ENCODE data around the gene CYP20A1.
"Not testable (repeated sequence)": the region's sequence is repeated elsewhere in the genome, so short reads cannot be mapped to it uniquely, and the experiment has no call there.

The CYP20A1 gene

DNA sequence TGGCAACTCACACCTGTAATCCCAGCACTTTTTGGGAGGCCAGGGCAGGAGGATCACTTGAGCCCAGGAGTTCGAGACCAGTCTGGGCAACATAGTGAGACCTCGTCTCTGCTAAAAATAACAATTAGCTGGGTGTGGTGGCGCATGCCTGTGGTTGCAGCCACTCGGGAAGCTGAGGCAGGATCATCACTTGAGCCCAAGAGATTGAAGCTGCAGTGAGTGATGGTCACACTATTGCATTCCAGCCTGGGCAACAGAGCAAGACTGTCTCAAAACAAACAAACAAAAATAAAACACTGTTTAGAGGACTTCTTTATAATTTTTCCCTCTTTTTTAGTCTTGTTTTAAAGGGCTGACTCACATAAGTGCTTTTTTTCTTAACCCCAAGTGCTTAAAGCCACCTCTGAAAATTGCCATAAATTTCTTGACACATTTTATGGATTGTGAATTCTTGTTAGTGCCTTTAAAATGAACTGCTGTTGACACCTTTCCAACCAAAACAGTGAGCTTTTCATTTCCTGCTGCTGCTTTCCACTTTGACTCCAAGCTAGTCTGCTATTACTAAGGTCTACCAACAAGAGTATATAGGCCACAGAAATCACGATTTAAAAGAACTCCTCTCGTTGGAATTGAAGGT is 41.7 kb downstream of the CYP20A1 start:
- in situ Hi-C loops (cut with HindIII; ENCODE audit: low sequenced_read_pairs) = no loop called here

DNA sequence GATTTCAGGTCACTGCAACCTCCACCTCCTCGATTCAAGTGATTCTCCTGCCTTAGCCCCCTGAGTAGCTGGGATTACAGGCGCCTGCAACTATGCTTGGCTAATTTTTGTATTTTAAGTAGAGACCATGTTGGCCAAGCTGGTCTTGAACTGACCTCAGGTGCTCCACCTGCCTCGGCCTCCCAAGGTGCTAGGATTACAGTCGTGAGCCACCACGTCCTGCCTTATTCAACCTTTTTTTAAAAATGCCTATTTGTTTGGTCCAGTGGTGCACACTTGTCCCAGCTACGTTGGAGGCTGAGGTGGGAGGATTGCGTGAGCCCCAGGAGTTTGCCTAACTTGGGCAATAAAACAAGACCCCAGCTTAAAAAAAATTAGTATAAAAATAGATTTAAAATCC is 43.3 kb downstream of the CYP20A1 start:
- in situ Hi-C loops (cut with HindIII; ENCODE audit: low sequenced_read_pairs) = no loop called here

DNA sequence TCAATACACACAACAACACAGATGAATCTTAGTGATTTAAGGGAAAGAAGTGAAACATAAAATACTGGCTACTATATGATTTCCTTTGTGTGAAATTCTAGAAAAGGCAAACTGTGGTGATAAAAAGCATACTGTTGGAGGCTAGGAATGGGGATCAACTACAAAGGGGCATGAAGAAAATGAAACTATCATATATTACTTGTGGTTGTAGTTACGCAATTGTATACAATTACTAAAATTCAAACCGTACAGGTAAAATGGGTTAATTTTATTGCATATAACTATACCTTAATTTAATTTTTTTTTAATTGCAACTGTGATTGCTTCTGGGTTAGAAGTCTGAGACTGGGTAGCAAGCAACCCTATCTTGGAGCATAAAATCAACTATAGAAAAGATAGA is 47.7 kb downstream of the CYP20A1 start:
- in situ Hi-C loops (cut with HindIII; ENCODE audit: low sequenced_read_pairs) = no loop called here

DNA sequence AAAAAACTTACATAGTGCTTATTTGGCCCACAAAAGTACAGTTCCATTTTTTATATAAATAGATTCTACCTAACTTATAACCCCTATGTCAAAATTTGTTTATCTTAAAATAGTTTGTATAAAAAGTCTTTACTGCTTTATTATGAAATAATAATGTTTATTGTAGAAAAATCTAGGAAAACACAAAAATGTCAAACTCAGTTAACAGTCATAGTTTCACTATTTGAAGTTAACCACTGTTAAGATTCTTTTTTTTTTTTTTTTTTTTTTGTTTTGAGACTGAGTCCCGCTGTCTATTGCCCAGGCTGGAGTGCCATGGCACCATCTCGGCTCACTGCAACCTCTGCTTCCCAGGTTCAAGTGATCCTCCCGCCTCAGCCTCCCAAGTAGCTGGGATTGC is 62.8 kb downstream of the CYP20A1 start:
- in situ Hi-C loops (cut with HindIII; ENCODE audit: low sequenced_read_pairs) = no loop called here

DNA sequence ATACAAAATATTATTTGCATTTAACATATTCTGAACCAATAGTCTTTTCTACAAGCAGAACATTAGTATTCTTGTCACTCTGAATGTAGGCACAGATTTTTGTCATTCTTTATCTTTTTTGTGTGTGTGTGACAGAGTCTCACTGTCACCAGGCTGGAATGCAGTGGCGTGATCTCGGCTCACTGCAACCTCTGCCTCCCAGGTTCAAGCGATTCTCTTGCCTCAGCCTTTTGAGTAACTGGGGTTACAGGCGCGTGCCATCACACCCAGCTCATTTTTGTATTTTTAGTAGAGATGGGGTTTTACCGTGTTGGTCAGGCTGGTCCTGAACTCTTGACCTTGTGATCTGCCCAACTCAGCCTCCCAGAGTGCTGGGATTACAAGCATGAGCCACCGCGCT is 63.8 kb downstream of the CYP20A1 start:
- in situ Hi-C loops (cut with HindIII; ENCODE audit: low sequenced_read_pairs) = not testable (repeated sequence)

DNA sequence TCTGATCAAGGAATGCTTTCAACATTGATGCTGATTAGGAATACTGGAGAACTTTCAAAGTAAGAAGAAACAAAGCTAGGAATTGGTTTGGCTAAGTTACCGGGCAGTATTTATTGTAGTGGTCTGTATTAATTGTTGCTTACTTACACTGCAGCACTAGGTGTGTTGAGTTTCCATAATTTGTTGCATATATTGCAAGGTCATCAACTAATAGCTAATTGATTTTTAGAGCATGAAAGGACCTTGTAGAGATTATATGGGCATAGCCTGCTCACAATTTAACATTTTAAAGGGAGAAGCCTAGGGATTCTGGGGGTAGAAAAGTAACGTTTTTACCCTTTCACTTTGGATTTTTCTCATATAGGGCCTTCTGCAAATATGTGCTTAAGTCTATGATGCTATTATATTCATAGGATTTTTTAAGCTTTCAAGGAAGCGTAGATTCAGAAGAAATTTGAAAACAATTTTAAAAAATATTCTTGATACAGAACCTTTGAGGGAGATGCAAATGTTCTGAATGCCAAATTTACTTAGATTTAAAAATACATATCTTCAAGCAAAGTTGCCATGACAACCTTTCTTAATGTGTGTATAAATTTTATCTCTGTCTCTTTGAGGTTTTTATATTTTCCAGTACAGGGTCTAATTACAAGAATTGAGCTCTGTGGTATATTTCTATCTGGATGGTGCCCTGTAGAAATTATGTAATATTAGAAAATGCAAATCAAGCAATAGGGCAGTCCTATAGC is 72.0 kb downstream of the CYP20A1 start:
- in situ Hi-C loops (cut with HindIII; ENCODE audit: low sequenced_read_pairs) = no loop called here

DNA sequence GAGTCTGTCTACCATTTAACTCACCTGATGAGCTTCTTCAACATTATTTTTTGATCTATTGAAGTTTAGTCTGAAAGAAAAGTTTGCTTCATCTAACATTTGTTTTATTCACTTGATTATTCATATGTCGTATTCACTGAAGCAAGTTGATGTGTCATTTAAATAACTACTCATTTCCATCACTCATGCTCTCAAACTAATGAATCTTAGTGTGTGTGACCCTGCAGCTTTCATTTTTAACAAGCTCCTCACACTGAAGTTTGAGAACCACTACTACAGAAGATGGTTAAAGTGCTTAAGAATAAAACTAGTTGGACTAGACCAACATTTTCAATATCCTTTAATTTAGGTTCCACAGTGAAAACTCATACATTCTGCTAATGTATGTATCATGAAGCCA is 87.5 kb downstream of the CYP20A1 start:
- in situ Hi-C loops (cut with HindIII; ENCODE audit: low sequenced_read_pairs) = no loop called here

DNA sequence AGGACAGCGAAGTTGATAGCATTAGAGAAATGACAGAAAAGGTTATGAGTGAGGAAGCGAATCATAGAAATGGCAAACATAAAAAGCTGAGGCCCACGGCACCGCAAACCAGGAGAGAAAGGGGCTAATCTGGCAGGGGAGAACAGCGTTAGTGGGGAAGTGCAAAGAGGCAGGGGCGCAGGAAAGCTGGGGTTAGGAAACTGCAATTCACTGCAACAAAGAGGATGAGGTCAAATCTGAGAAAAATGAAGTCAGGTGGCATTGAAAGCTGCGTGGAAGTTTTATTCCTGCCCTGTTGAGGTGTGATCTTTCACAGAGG is 88.7 kb downstream of the CYP20A1 start:
- in situ Hi-C loops (cut with HindIII; ENCODE audit: low sequenced_read_pairs) = no loop called here

DNA sequence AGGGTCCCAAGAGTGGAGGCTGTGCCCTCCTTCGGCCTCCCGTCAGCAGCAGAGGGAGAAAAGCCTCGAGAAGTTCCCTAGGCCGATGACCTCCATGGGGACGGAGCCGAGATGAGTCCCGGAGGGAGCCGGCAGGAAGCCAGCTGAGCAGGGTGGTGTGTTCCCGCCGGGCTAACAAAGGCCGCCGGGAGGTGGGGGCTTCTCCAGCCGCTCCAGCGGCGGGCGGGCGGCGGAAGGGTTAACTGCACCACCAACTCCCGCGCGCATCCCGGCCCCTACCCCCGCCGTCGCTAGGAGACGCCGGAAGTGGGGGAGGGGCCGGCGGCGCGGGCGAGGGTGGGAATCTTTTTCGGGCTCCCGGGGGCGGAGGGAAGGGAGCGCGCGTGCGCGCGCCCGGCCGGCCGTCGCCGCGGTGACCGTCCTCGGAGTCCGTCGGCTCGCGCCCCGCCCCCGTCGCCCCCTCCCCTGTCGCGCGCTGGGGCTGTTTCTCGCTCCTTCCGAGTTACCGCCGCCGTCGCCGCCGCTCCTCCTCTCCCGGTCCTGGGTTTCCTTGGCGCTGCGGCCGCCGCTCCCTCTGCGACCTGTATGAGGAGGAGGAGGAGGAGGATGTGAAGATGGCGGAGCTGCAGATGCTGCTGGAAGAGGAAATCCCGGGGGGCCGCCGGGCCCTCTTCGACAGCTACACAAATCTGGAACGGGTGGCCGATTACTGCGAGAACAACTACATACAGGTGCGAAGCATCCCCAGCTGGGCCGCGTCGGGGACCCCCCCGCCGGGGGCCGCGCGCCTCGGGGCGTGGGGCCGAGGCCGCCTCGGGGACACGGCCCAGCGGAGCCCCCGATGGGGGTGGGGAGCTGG is 89.3 kb downstream of the CYP20A1 start, which contains the start of gene ABI2:
TSS of gene ABI2 (plus strand) at position 494 of the 859 bp plus-strand sequence. CDS start at position 615, 121 bp downstream.
- in situ Hi-C loops (cut with HindIII; ENCODE audit: low sequenced_read_pairs) = no loop called here

DNA sequence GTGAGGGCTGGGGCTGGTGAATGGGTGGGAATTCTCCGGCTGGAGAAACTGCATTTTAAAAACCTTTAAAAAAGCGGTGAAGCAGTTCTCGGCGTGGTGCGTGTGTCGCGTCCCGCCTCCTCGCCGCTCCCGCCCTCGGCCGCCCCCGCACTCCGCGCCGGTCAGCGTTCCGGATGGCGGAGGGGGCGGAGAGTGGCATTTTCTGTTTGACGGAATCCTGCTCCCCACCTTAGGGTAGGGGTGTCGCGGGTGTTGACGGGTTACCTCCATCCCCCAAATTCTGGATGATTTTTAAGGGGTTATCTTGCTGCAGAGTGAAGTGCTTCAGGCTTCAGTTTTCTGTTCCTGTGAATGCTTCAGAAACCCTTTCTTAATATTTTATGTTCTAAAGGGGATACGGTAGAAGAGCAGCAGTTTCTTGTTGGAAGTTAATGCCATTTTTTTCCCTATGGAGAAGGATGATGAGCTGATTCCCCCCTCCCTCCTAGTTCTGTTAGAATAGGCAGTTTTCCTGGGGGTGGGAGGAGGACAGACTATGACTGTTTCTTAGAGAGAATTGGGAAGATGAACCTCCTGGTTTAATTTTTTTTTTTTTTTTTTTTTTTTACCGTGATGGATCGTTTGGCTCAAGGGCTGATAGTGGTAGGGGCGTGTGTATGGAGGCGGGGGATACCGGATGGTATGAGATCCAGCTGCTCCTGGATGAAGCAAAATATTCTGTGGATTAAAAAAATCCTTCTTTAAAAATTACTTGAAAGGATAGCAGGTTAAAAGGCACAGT is 90.1 kb downstream of the CYP20A1 start:
- in situ Hi-C loops (cut with HindIII; ENCODE audit: low sequenced_read_pairs) = no loop called here

DNA sequence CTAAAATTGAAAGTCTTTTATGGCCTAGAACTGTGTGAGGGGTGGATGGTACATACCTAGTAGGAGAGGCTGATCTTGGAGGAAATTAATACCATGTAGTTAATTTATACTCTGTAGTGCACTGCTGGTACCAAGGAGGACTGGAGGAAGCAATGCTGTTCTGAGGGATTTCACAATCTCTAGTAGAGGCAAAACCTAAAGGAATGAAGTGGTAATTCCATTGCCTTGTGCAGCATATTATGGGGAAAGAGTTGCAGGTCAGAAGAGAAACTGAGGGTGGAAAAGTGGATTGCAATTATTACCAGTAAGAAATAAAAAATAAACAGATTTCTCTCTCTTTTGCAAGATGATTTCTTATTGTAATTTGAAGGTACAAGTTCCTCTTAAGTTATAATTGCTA is 91.6 kb downstream of the CYP20A1 start:
- in situ Hi-C loops (cut with HindIII; ENCODE audit: low sequenced_read_pairs) = no loop called here

DNA sequence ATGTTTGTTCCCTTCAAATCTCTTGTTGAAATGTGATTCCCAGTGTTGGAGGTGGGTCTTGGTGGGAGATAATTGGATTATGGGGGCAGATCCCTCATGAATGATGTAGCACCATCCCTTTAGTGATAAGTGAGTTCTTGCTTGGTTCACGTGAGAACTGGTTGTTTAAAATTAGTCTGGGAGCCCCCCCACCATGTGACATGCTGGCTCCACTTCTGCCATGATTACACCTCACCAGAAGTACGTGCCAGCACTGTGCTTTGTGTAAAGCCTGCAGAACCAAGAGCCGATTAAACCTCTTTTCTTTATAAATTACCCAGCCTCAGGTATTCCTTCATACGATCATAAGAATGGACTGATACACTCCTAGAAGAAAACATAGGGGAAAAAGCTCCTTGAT is 99.5 kb downstream of the CYP20A1 start:
- in situ Hi-C loops (cut with HindIII; ENCODE audit: low sequenced_read_pairs) = no loop called here

DNA sequence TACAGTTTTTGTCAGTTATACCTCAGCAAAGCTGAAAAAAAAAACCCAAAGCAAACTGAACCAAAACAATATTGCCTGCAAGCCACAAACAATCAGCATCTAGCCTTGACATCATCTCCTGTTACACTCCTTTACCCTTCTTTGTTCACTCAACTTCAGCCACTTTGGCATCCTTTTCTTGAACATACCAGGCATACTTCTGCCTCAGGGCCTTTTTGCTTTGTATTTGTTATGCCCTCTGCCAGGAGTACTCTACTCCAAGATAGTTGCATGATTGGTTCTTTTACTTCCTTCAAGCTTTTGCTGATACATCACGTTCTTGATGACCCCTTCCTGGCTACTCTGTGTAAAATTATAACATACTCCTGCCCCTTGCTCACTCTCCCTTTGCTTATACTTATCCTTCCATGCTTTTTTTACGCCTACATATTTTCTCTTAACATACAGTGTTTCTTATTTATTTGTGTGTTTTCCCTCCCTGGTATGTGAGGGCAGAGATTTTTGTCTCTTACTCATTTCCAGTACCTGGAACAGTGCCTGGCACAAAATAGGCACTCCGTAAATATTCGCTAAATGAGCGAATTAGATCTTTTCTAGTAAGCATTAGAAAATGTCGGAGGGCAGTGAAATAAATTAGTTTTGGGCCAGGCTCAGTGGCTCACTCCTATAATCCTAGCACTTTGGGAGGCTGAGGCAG is 102.1 kb downstream of the CYP20A1 start:
- in situ Hi-C loops (cut with HindIII; ENCODE audit: low sequenced_read_pairs) = no loop called here

DNA sequence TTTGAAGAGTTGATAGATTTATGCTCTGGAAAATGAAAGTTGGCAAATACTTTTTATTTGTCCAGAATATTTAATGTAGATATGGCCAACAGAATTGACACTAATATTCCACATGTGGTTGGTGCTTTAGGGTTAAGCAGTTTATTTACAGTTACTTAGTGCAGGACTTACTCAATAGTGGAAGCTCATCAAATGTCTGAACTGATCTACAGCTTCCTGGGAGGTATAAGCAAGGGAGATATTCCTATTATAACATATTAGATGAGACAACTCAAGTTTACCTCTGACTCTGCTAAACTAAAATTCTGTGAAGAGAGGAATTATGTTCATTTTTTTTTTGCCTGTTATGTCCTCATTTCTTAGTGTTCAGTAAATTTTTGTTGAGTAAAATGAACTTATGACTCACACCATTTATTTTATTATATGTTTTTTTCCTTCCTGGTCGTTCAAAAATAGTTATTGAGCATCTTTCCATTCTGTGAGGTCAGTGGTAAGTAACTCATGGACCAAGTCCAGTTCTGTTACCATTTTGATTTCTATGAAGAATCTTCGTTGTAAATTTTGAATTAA is 103.0 kb downstream of the CYP20A1 start:
- in situ Hi-C loops (cut with HindIII; ENCODE audit: low sequenced_read_pairs) = no loop called here

DNA sequence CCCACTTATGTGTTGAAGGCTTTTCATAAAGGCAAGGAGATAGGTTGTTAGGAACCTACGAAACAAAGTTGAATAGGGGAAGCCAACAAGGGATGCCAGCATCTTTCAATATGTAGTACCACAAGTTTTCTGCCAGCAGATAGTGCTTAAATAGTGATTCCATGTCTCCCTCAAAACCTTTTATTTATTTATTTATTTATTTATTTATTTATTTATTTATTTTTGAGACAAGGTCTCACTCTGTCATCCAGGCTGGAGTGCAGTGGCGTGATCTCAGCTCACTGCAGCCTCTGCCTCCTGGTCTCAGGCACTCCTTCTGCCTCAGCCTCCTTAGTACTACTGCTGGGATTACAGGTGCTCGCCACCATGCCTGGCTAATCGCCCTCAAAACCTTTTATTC is 103.6 kb downstream of the CYP20A1 start:
- in situ Hi-C loops (cut with HindIII; ENCODE audit: low sequenced_read_pairs) = not testable (repeated sequence)

DNA sequence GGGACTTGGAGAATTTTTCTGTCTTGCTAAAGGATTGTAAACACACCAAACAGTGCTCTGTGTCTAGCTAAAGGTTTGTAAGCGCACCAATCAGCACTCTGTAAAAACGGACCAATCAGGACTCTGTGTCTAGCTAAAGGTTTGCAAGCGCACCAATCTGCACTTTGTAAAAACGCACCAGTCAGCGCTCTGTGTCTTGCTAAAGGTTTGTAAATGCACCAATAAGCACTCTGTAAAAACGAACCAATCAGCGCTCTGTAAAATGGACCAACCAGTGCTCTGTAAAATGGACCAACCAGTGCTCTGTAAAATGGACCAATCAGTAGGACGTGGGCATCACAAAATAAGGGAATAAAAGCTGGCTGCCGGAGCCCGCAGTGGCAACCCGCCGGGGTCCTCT is 105.8 kb downstream of the CYP20A1 start:
- in situ Hi-C loops (cut with HindIII; ENCODE audit: low sequenced_read_pairs) = no loop called here

DNA sequence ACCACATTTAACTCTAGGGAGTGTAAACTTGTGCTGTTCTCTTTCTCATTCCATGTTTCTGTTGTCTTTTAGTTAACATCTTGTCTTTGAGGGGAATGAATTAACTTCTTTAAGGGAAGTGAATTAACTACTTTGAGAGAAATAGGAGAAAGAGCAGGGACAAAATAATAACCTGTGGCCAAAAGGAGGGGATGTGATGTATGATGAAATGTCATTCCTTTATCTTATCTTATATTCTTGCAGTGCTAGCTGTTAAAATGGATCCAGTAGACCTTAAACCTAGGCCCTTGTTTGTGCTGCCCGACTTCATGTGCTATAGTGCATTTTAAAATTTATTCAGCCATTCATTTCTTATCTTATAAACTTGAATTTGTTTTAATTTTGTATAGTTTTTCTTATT is 107.8 kb downstream of the CYP20A1 start:
- in situ Hi-C loops (cut with HindIII; ENCODE audit: low sequenced_read_pairs) = no loop called here

DNA sequence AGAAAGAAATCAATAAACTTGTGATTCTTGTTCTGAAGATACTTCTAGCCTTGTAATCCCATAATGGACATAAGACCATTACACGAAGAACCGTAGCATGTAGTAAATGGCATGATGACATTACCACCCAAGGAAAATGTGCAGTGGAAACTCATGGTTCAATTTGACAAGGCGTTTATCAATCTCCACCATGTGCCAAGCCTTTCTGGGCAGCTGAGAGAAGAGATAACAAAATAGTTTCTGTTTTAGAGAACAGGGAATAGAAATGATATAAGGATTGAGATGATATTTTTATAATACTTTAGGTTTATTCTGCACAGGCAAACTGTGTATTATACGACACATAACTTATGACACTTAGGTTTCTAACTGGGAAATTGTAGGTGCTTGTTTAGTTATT is 108.6 kb downstream of the CYP20A1 start:
- in situ Hi-C loops (cut with HindIII; ENCODE audit: low sequenced_read_pairs) = no loop called here

DNA sequence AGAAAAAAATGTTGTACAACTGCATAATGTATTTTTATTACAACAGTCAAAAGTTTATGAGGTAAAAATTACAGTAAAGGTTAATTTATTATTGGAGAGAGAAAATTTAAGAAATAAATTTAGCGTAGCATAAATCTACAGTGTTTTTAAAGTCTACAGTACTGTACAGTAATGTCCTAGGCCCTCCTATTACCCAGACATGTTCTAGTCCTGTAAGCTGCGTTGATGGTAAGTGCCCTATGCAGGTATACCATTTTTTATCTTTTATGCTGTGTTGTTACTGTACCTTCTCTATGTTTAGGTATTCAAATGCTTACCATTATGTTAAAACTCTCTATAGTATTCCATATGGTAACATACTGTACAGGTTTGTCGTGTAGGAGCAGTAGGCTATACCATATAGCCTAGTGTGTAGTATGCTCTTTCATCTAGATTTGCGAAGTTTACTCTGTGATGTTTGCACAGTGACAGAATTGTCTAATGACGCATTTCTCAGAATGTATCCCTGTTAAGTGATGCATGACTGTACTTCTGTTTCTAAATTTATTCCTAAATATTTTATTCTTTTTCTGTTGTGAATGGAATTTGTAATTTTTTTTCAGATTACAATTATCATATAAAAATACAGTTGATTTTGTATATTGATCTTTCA is 113.9 kb downstream of the CYP20A1 start:
- in situ Hi-C loops (cut with HindIII; ENCODE audit: low sequenced_read_pairs) = no loop called here

DNA sequence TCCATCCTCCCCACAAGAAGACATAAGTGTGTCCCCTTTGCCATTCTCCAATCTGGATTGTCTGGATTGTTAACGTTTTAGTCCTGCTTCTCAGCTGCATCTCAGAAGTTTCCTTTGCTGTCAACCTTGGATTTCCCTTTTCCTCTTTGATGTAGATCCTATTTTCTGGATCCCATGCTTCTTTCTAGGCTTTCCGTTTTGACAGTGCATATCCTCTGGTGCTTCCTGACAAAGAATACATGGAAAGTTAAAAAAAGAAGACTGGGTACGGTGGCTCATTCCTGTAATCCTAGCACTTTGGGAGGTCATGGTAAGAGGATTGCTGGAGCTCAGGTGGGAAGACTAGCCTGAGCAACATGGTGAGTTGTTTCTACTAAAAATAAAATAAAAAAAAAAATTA is 116.1 kb downstream of the CYP20A1 start:
- in situ Hi-C loops (cut with HindIII; ENCODE audit: low sequenced_read_pairs) = no loop called here

Measured in DLD1 (cell line).